CD4-positive, alpha-beta T cell (primary cell): ENCODE data around the gene C10orf95. TPM values are rescaled to one million over a fixed set of nuclear protein-coding genes. Genes with fewer than 3 reads are reported as not detected.

Experiments used
- ATAC-seq: fragments of 200-7000 bp; cut with Tn5 transposase; one replicate; pipeline ENCODE4 v1.10.0; 2022; ENCODE audit warnings: mild to moderate bottlenecking; ENCODE audit not compliant: poor library complexity
- CTCF ChIA-PET: fragments of 350-600 bp; sonication (Branson Sonifier 250); formaldehyde crosslinking; loops from one replicate; lab custom pipeline; 2021; ENCODE audit warnings: antibody characterized with exemption, inconsistent platforms; lab: Charles Lee
- POLR2A ChIA-PET: fragments of 350-600 bp; sonication (Branson Sonifier 250); formaldehyde crosslinking; loops from one replicate; lab custom pipeline; 2021; ENCODE audit warnings: antibody characterized with exemption, inconsistent platforms; lab: Charles Lee
- DNase-seq, 14 experiments: peaks; one replicate each; pipeline ENCODE4 v3.0.0-alpha.2; 2013 to 2020; ENCODE audit warnings: mixed read lengths in 2 of 14
- H3K27ac ChIP-seq, 2 donors: one replicate each; pipeline versions ENCODE4 v1.5.1 to v1.7.0; 2013; ENCODE audit warnings: low read length in 2 of 2, low read depth in 1 of 2, mild to moderate bottlenecking in 1 of 2
- H3K27me3 ChIP-seq, 2 experiments: 1 replicate in 1 of 2; 2 replicates in 1 of 2; pipeline versions ENCODE4 v1.6.1 to v1.7.0; 2013; ENCODE audit warnings: low read length in 2 of 2, control low read depth in 1 of 2, mild to moderate bottlenecking in 1 of 2, moderate library complexity in 1 of 2; ENCODE audit not compliant: insufficient read depth in 2 of 2, control insufficient read depth in 1 of 2
- H3K36me3 ChIP-seq: one replicate; pipeline ENCODE4 v1.6.1; 2013; ENCODE audit warnings: low read length, control low read depth; ENCODE audit not compliant: insufficient read depth
- H3K4me1 ChIP-seq: one replicate; pipeline ENCODE4 v1.6.1; 2013; ENCODE audit warnings: low read length, control low read depth; ENCODE audit not compliant: insufficient read depth
- H3K4me3 ChIP-seq: one replicate; pipeline ENCODE4 v1.5.1; 2013; ENCODE audit warnings: mild to moderate bottlenecking, low read length, moderate library complexity
- H3K9me3 ChIP-seq, 2 experiments: 1 replicate in 1 of 2; 2 replicates in 1 of 2; pipeline versions ENCODE4 v1.6.1 to v1.7.0; 2013; ENCODE audit warnings: low read length in 2 of 2, mild to moderate bottlenecking in 2 of 2, control low read depth in 1 of 2, moderate library complexity in 1 of 2; ENCODE audit not compliant: control insufficient read depth in 1 of 2, insufficient read depth in 1 of 2
- H3K27ac Mint-ChIP-seq: one replicate; pipeline ENCODE4 v1.8.0; 2020; ENCODE audit warnings: mixed read lengths
- H3K27me3 Mint-ChIP-seq: one replicate; pipeline ENCODE4 v1.8.0; 2021; ENCODE audit warnings: mixed read lengths
- H3K36me3 Mint-ChIP-seq: one replicate; pipeline ENCODE4 v1.8.0; 2021; ENCODE audit warnings: low read depth, mixed read lengths
- H3K4me1 Mint-ChIP-seq: one replicate; pipeline ENCODE4 v1.8.0; 2021; ENCODE audit warnings: low read depth, mixed read lengths
- H3K4me3 Mint-ChIP-seq: one replicate; pipeline ENCODE4 v1.8.0; 2020; ENCODE audit warnings: mild to moderate bottlenecking, mixed read lengths
- H3K9me3 Mint-ChIP-seq: one replicate; pipeline ENCODE4 v1.8.0; 2020; ENCODE audit warnings: mixed read lengths
- CTCF ChIP-seq: fragments of 200-600 bp; IDR thresholded peaks from one replicate; pipeline ENCODE4 v1.8.0; 2022; ENCODE audit warnings: antibody characterized with exemption, mild to moderate bottlenecking
- intact Hi-C, 2 experiments: fragments of 100-400 bp; cut with DNase I in 1 of 2; cut with micrococcal nuclease in 1 of 2; formaldehyde crosslinking; loops; one replicate each; pipeline versions ENCODE4 v1.15.1 to v1.9.0; 2023 to 2025; cut with DNase I, micrococcal nuclease
- total RNA-seq, 174 experiments: library from RNA in 2 of 174; stranded (reverse) in 2 of 174; gene quantifications; one replicate each; pipeline ENCODE4 v1.2.3 and lab custom pipeline; 2021 to 2026

Gene C10orf95
- total RNA-seq, 2 experiments from 2014 or later: 0.16 to 0.28 TPM

- Mint-ChIP-seq H3K4me1 (peaks cover 64% of the 10 kb centered on the region), H3K36me3 (peaks cover 10% of the 10 kb centered on the region), H3K9me3 (no peaks in the 10 kb centered on the region), H3K4me3 (peak overlapping the region; percentile 95), H3K27ac (peak overlapping the region; percentile 92), H3K27me3 (no peaks in the 10 kb centered on the region)
- peaks cover 67% of the 10 kb centered on the region for H3K4me1 ChIP-seq
- TF ChIP-seq CTCF: no peak
- ChIA-PET CTCF (interaction anchor here (0.7 to 2.2 kb wide), 4 partner anchors 9 to 70 kb away, joined by 3 to 10 read pairs (median 3); partner anchors contain the start of gene SUFU), POLR2A (interaction anchor here (1.0 to 5.9 kb wide), 8 partner anchors 12 to 212 kb away, joined by 3 to 131 read pairs (median 13); partner anchors contain the start of genes C10orf95, FBXL15, GBF1 and NFKB2)
- DNase-seq (peak in 2 of 14 experiments; percentile 40 to 49), ATAC-seq (no peak)
- no peaks in the 10 kb centered on the region for H3K27me3 ChIP-seq
- peak overlapping the region in 1 of 2 donors; percentile 5 for H3K27ac ChIP-seq
- H3K36me3 ChIP-seq: peaks cover 2% of the 10 kb centered on the region
- intact Hi-C loops: loop anchor here (1.0 to 5.0 kb wide), 3 partner anchors 16 to 69 kb away; partner anchors contain the start of genes ACTR1A (in 1 of the 2), C10orf95 (in 1 of the 2) and SUFU (in 1 of the 2)
- no peak overlapping the region for H3K4me3 ChIP-seq
- H3K9me3 ChIP-seq: no peaks in the 10 kb centered on the region
Measured at GRCh38 chr10:102433619-102434046, 17.7 kb downstream of the C10orf95 start.

GRCh38 chr10:102432162-102432950, 19.0 kb downstream of the C10orf95 start, which contains the start of gene CUEDC2:
CUEDC2 (minus strand) TSS chr10:102432574; CDS start chr10:102425188, 7,386 bp downstream.
- ATAC-seq (peak; percentile 93), DNase-seq (peak; percentile 90 to 97 (median 96))
- CTCF ChIA-PET: interaction anchor here (0.5 to 2.2 kb wide), 10 partner anchors 10 to 201 kb away, joined by 3 to 10 read pairs (median 3); partner anchors contain the start of genes FBXL15, NFKB2 and SUFU
- Mint-ChIP-seq H3K36me3 (peaks cover 10% of the 10 kb centered on the region), H3K9me3 (no peaks in the 10 kb centered on the region), H3K27me3 (no peaks in the 10 kb centered on the region), H3K27ac (peak within 1 kb of the TSS; percentile 92), H3K4me1 (peaks cover 56% of the 10 kb centered on the region), H3K4me3 (peak within 1 kb of the TSS; percentile 95)
- peaks cover 2% of the 10 kb centered on the region for H3K36me3 ChIP-seq
- H3K27me3 ChIP-seq: no peaks in the 10 kb centered on the region
- H3K27ac ChIP-seq: peak within 1 kb of the TSS; percentile 23 to 37
- peak within 1 kb of the TSS; percentile 72 for H3K4me3 ChIP-seq
- intact Hi-C loops: loop anchor here (1.0 to 5.0 kb wide), 4 partner anchors 11 to 70 kb away; partner anchors contain the start of genes ACTR1A (in 1 of the 2), C10orf95 (in 1 of the 2) and SUFU (in 1 of the 2)
- no peaks in the 10 kb centered on the region for H3K9me3 ChIP-seq
- TF ChIP-seq CTCF: no peak
- peaks cover 57% of the 10 kb centered on the region for H3K4me1 ChIP-seq
- POLR2A ChIA-PET: interaction anchor here (0.6 to 5.9 kb wide), 19 partner anchors 10 to 592 kb away, joined by 3 to 131 read pairs (median 3); partner anchors contain the start of genes ACTR1A, ARL3, C10orf95 and FBXL15

GRCh38 chr10:102431452-102432124, 19.8 kb downstream of the C10orf95 start:
- H3K36me3 ChIP-seq: peaks cover 2% of the 10 kb centered on the region
- peaks cover 49% of the 10 kb centered on the region for H3K4me1 ChIP-seq
- H3K9me3 ChIP-seq: no peaks in the 10 kb centered on the region
- Mint-ChIP-seq H3K27me3 (no peaks in the 10 kb centered on the region), H3K27ac (peak overlapping the region; percentile 92), H3K36me3 (peaks cover 10% of the 10 kb centered on the region), H3K4me1 (peaks cover 54% of the 10 kb centered on the region), H3K4me3 (peak overlapping the region; percentile 95), H3K9me3 (no peaks in the 10 kb centered on the region)
- H3K27me3 ChIP-seq: no peaks in the 10 kb centered on the region
- CTCF ChIA-PET: interaction anchor here (1.1 to 2.2 kb wide), 6 partner anchors 10 to 201 kb away, joined by 3 to 10 read pairs (median 3); partner anchors contain the start of gene FBXL15
- TF ChIP-seq CTCF: no peak
- H3K27ac ChIP-seq: peak overlapping the region in 1 of 2 donors; percentile 37
- DNase-seq: no peak
- peak overlapping the region; percentile 72 for H3K4me3 ChIP-seq
- ATAC-seq: no peak
- POLR2A ChIA-PET: interaction anchor here (1.0 to 5.9 kb wide), 7 partner anchors 10 to 283 kb away, joined by 3 to 131 read pairs (median 17); partner anchors contain the start of genes ARL3, C10orf95, FBXL15 and GBF1
- intact Hi-C loops: loop anchor here (1.0 to 5.0 kb wide), 5 partner anchors 10 to 71 kb away; partner anchors contain the start of genes ACTR1A (in 1 of the 2), C10orf95 (in 1 of the 2) and SUFU (in 1 of the 2)
